CD4-positive, alpha-beta memory T cell (primary cell): Measurements from ENCODE around the gene CADPS. TPM values are rescaled to one million over a fixed set of nuclear protein-coding genes. Genes with fewer than 3 reads are reported as not detected.

Experiments
- CTCF ChIA-PET: fragments of 350-600 bp; sonication (Branson Sonifier 250); formaldehyde crosslinking; loops from one replicate; lab custom pipeline; 2021; ENCODE audit warnings: inconsistent platforms; ENCODE audit not compliant: partially characterized antibody; lab: Charles Lee
- POLR2A ChIA-PET: fragments of 350-600 bp; sonication (Branson Sonifier 250); formaldehyde crosslinking; loops from one replicate; lab custom pipeline; 2021; ENCODE audit not compliant: partially characterized antibody; lab: Charles Lee
- DNase-seq, 5 donors: peaks; one replicate each; pipeline versions ENCODE4 v3.0.0 to v3.0.0-alpha.2; 2020 to 2022; ENCODE audit warnings: mixed read lengths in 1 of 5
- H3K27ac ChIP-seq: one replicate; pipeline ENCODE4 v1.7.0; 2013; ENCODE audit warnings: low read depth, low read length
- H3K27me3 ChIP-seq: 2 replicates; pipeline ENCODE4 v1.7.0; 2013; ENCODE audit warnings: mild to moderate bottlenecking, low read length, moderate library complexity; ENCODE audit not compliant: insufficient read depth
- H3K36me3 ChIP-seq: 2 replicates; pipeline ENCODE4 v1.7.0; 2013; ENCODE audit warnings: mild to moderate bottlenecking, low read length, moderate library complexity; ENCODE audit not compliant: insufficient read depth
- H3K4me1 ChIP-seq: 2 replicates; pipeline ENCODE4 v1.7.0; 2013; ENCODE audit warnings: mild to moderate bottlenecking, low read length, moderate library complexity; ENCODE audit not compliant: insufficient read depth
- H3K4me3 ChIP-seq, 2 donors: one replicate each; pipeline ENCODE4 v1.7.0; 2013; ENCODE audit warnings: low read length in 2 of 2, mild to moderate bottlenecking in 1 of 2
- H3K9me3 ChIP-seq, 2 donors: one replicate each; pipeline ENCODE4 v1.7.0; 2013; ENCODE audit warnings: low read length in 2 of 2, control low read depth in 1 of 2; ENCODE audit not compliant: control insufficient read depth in 1 of 2
- H3K27ac Mint-ChIP-seq, 7 donors: one replicate each; pipeline ENCODE4 v1.8.0; 2020 to 2021; ENCODE audit warnings: mixed read lengths in 7 of 7, mild to moderate bottlenecking in 6 of 7, inconsistent platforms in 3 of 7, moderate library complexity in 3 of 7
- H3K27me3 Mint-ChIP-seq, 2 donors: one replicate each; pipeline ENCODE4 v1.8.0; 2020 to 2021; ENCODE audit warnings: mixed read lengths in 2 of 2
- H3K36me3 Mint-ChIP-seq, 2 donors: one replicate each; pipeline ENCODE4 v1.8.0; 2020 to 2021; ENCODE audit warnings: mixed read lengths in 2 of 2, inconsistent platforms in 1 of 2, mild to moderate bottlenecking in 1 of 2
- H3K4me1 Mint-ChIP-seq, 4 donors: one replicate each; pipeline ENCODE4 v1.8.0; 2020 to 2021; ENCODE audit warnings: mixed read lengths in 4 of 4, mild to moderate bottlenecking in 1 of 4
- H3K4me3 Mint-ChIP-seq, 8 donors: one replicate each; pipeline ENCODE4 v1.8.0; 2020 to 2021; ENCODE audit warnings: mixed read lengths in 8 of 8, mild to moderate bottlenecking in 7 of 8, moderate library complexity in 6 of 8, inconsistent platforms in 3 of 8
- H3K9me3 Mint-ChIP-seq, 8 donors: one replicate each; pipeline ENCODE4 v1.8.0; 2020 to 2021; ENCODE audit warnings: mixed read lengths in 8 of 8, mild to moderate bottlenecking in 5 of 8, inconsistent platforms in 3 of 8, moderate library complexity in 1 of 8
- intact Hi-C: fragments of 100-400 bp; cut with micrococcal nuclease; formaldehyde crosslinking; loops from one replicate; pipeline ENCODE4 v1.15.1; 2023
- polyA plus RNA-seq, 2 donors: library from polyadenylated mRNA; unstranded; fragments of 300-500 nt; fragmentation: Illumina TruSeq; gene quantifications; one replicate each; pipeline ENCODE4 v1.2.3, GENCODE V29; 2021
- total RNA-seq, 2 experiments: library from RNA; stranded (reverse); gene quantifications; one replicate each; pipeline ENCODE4 v1.2.3, GENCODE V29; 2021

CADPS gene
- total and polyA plus RNA-seq, 4 experiments from 2014 or later: not detected

- peaks cover 0 to 4% (median under 1%) of the 10 kb centered on the region in 8 donors for H3K9me3 Mint-ChIP-seq
- POLR2A ChIA-PET: no interaction called here
Measured at GRCh38 chr3:62749657-62750056, 125.6 kb downstream of the CADPS start.

GRCh38 chr3:62749130-62749529, 126.1 kb downstream of the CADPS start:
- H3K4me3 ChIP-seq: no peak overlapping the region
- H3K27ac ChIP-seq: no peak overlapping the region
- peaks cover 0 to 4% (median under 1%) of the 10 kb centered on the region in 8 donors for H3K9me3 Mint-ChIP-seq
- DNase-seq: no peak
- H3K36me3 ChIP-seq: no peaks in the 10 kb centered on the region
- no peak overlapping the region for H3K27ac Mint-ChIP-seq
- intact Hi-C loops: no loop called here
- no peaks in the 10 kb centered on the region for H3K4me1 Mint-ChIP-seq
- H3K27me3 Mint-ChIP-seq: no peaks in the 10 kb centered on the region
- H3K9me3 ChIP-seq: no peaks in the 10 kb centered on the region
- POLR2A ChIA-PET: no interaction called here
- H3K4me3 Mint-ChIP-seq: no peak overlapping the region
- H3K4me1 ChIP-seq: no peaks in the 10 kb centered on the region
- no peaks in the 10 kb centered on the region for H3K36me3 Mint-ChIP-seq
- CTCF ChIA-PET: no interaction called here
- H3K27me3 ChIP-seq: no peaks in the 10 kb centered on the region

More at GRCh38 chr3:62749657-62750056, 125.6 kb downstream of the CADPS start:
- no peaks in the 10 kb centered on the region for H3K4me1 ChIP-seq
- Mint-ChIP-seq H3K4me1 (no peaks in the 10 kb centered on the region), H3K36me3 (no peaks in the 10 kb centered on the region), H3K27me3 (no peaks in the 10 kb centered on the region), H3K4me3 (no peak overlapping the region), H3K27ac (no peak overlapping the region)
- no peak overlapping the region for H3K4me3 ChIP-seq
- no peaks in the 10 kb centered on the region for H3K9me3 ChIP-seq
- DNase-seq: no peak
- no peak overlapping the region for H3K27ac ChIP-seq
- no peaks in the 10 kb centered on the region for H3K27me3 ChIP-seq
- H3K36me3 ChIP-seq: no peaks in the 10 kb centered on the region
- CTCF ChIA-PET: no interaction called here
- intact Hi-C loops: no loop called here

GRCh38 chr3:62737449-62737848, 137.8 kb downstream of the CADPS start:
- Histone ChIP-seq H3K27me3 (no peaks in the 10 kb centered on the region), H3K27ac (no peak overlapping the region), H3K4me1 (no peaks in the 10 kb centered on the region), H3K36me3 (no peaks in the 10 kb centered on the region), H3K4me3 (no peak overlapping the region), H3K9me3 (no peaks in the 10 kb centered on the region)
- intact Hi-C loops: no loop called here
- no peaks in the 10 kb centered on the region for H3K36me3 Mint-ChIP-seq
- H3K4me3 Mint-ChIP-seq: no peak overlapping the region
- DNase-seq: no peak
- H3K9me3 Mint-ChIP-seq: peaks cover 0 to 10% (median 3%) of the 10 kb centered on the region in 8 donors
- H3K4me1 Mint-ChIP-seq: no peaks in the 10 kb centered on the region
- ChIA-PET CTCF (no interaction called here), POLR2A (no interaction called here)
- H3K27me3 Mint-ChIP-seq: peaks cover 0 to 3% of the 10 kb centered on the region in 2 donors
- no peak overlapping the region for H3K27ac Mint-ChIP-seq

GRCh38 chr3:62735510-62735909, 139.7 kb downstream of the CADPS start:
- Histone ChIP-seq H3K27me3 (no peaks in the 10 kb centered on the region), H3K27ac (no peak overlapping the region), H3K36me3 (no peaks in the 10 kb centered on the region), H3K4me1 (no peaks in the 10 kb centered on the region), H3K9me3 (no peaks in the 10 kb centered on the region), H3K4me3 (no peak overlapping the region)
- H3K4me3 Mint-ChIP-seq: no peak overlapping the region
- H3K36me3 Mint-ChIP-seq: no peaks in the 10 kb centered on the region
- intact Hi-C loops: no loop called here
- H3K27ac Mint-ChIP-seq: no peak overlapping the region
- no peak for DNase-seq
- ChIA-PET POLR2A (no interaction called here), CTCF (no interaction called here)
- peaks cover 0 to 3% of the 10 kb centered on the region in 2 donors for H3K27me3 Mint-ChIP-seq
- peaks cover 0 to 10% (median 3%) of the 10 kb centered on the region in 8 donors for H3K9me3 Mint-ChIP-seq
- no peaks in the 10 kb centered on the region for H3K4me1 Mint-ChIP-seq

- DNase-seq: no peak
- Histone ChIP-seq H3K4me3 (no peak overlapping the region), H3K9me3 (no peaks in the 10 kb centered on the region), H3K27me3 (no peaks in the 10 kb centered on the region), H3K4me1 (no peaks in the 10 kb centered on the region), H3K36me3 (no peaks in the 10 kb centered on the region), H3K27ac (no peak overlapping the region)
- no peaks in the 10 kb centered on the region for H3K36me3 Mint-ChIP-seq
- CTCF ChIA-PET: no interaction called here
- H3K4me3 Mint-ChIP-seq: no peak overlapping the region
- no peak overlapping the region for H3K27ac Mint-ChIP-seq
- H3K27me3 Mint-ChIP-seq: peaks cover 0 to 1% of the 10 kb centered on the region in 2 donors
- POLR2A ChIA-PET: no interaction called here
- peaks cover 0 to 4% (median 0%) of the 10 kb centered on the region in 8 donors for H3K9me3 Mint-ChIP-seq
- no peaks in the 10 kb centered on the region for H3K4me1 Mint-ChIP-seq
- intact Hi-C loops: no loop called here
Measured at GRCh38 chr3:62732183-62732904, 142.9 kb downstream of the CADPS start.

GRCh38 chr3:62727981-62728380, 147.2 kb downstream of the CADPS start:
- Histone ChIP-seq H3K27me3 (no peaks in the 10 kb centered on the region), H3K36me3 (no peaks in the 10 kb centered on the region), H3K27ac (no peak overlapping the region), H3K4me1 (no peaks in the 10 kb centered on the region), H3K9me3 (no peaks in the 10 kb centered on the region), H3K4me3 (no peak overlapping the region)
- no peak for DNase-seq
- Mint-ChIP-seq H3K27me3 (peaks cover 0 to 1% of the 10 kb centered on the region in 2 donors), H3K27ac (no peak overlapping the region), H3K9me3 (peaks cover 0 to 5% (median 0%) of the 10 kb centered on the region in 8 donors), H3K4me3 (no peak overlapping the region), H3K4me1 (no peaks in the 10 kb centered on the region), H3K36me3 (no peaks in the 10 kb centered on the region)
- ChIA-PET POLR2A (no interaction called here), CTCF (no interaction called here)
- intact Hi-C loops: no loop called here

- ChIA-PET CTCF (no interaction called here), POLR2A (no interaction called here)
- intact Hi-C loops: no loop called here
- H3K4me3 Mint-ChIP-seq: no peak overlapping the region
- Histone ChIP-seq H3K4me3 (no peak overlapping the region), H3K27ac (no peak overlapping the region), H3K36me3 (no peaks in the 10 kb centered on the region), H3K4me1 (no peaks in the 10 kb centered on the region), H3K27me3 (no peaks in the 10 kb centered on the region), H3K9me3 (no peaks in the 10 kb centered on the region)
- no peak for DNase-seq
- H3K9me3 Mint-ChIP-seq: peaks cover 0 to 5% (median 0%) of the 10 kb centered on the region in 8 donors
- H3K27ac Mint-ChIP-seq: no peak overlapping the region
- no peaks in the 10 kb centered on the region for H3K36me3 Mint-ChIP-seq
- H3K4me1 Mint-ChIP-seq: no peaks in the 10 kb centered on the region
- H3K27me3 Mint-ChIP-seq: peaks cover 0 to under 1% of the 10 kb centered on the region in 2 donors
Measured at GRCh38 chr3:62727536-62727935, 147.7 kb downstream of the CADPS start.
